Right atrium auricular region (tissue), 2 donors: ENCODE measurements around the gene DENND1B. TPM values are rescaled to one million over a fixed set of nuclear protein-coding genes. Genes with fewer than 3 reads are reported as not detected.

ENCODE experiments used
- DNase-seq: peaks from one replicate; pipeline ENCODE4 v3.0.0-alpha.2; 2019; ENCODE audit warnings: low spot score
- H3K27ac ChIP-seq, 2 donors: fragments of 200-600 bp; sonication (generic); 1 replicate in 1 of 2; 2 replicates in 1 of 2; pipeline ENCODE4 v1.5.1; 2016 to 2019
- H3K27me3 ChIP-seq, 2 donors: fragments of 200-600 bp; sonication (generic); one replicate each; pipeline versions ENCODE4 v1.5.1 to v1.6.0; 2017 to 2019
- H3K36me3 ChIP-seq: fragments of 200-600 bp; sonication (generic); one replicate; pipeline ENCODE4 v1.5.1; 2016
- H3K4me1 ChIP-seq, 2 donors: fragments of 200-600 bp; sonication (generic); one replicate each; pipeline versions ENCODE4 v1.5.1 to v1.6.0; 2017 to 2019
- H3K4me3 ChIP-seq, 2 donors: fragments of 200-600 bp; sonication (generic); 1 replicate in 1 of 2; 2 replicates in 1 of 2; pipeline ENCODE4 v1.5.1; 2017 to 2019; ENCODE audit warnings: mild to moderate bottlenecking in 1 of 2, moderate library complexity in 1 of 2
- H3K9me3 ChIP-seq, 2 donors: fragments of 200-600 bp; sonication (generic); one replicate each; pipeline ENCODE4 v1.5.1; 2019
- total RNA-seq, 2 donors: library from RNA; depleted of rRNA; stranded (reverse); fragments of >200 nt; gene quantifications; one replicate each; pipeline ENCODE4 v1.1.0, GENCODE V29; 2016
- TF ChIP-seq, protein P1 (sequence below), 2 donors: fragments of 200-600 bp; sonication (generic); IDR thresholded peaks; one replicate each; pipeline ENCODE4 v1.5.1; 2019; ENCODE audit warnings: antibody characterized with exemption in 2 of 2

DENND1B gene
- total RNA-seq, 2 donors from 2014 or later = 11.8 to 16.0 TPM

DNA sequence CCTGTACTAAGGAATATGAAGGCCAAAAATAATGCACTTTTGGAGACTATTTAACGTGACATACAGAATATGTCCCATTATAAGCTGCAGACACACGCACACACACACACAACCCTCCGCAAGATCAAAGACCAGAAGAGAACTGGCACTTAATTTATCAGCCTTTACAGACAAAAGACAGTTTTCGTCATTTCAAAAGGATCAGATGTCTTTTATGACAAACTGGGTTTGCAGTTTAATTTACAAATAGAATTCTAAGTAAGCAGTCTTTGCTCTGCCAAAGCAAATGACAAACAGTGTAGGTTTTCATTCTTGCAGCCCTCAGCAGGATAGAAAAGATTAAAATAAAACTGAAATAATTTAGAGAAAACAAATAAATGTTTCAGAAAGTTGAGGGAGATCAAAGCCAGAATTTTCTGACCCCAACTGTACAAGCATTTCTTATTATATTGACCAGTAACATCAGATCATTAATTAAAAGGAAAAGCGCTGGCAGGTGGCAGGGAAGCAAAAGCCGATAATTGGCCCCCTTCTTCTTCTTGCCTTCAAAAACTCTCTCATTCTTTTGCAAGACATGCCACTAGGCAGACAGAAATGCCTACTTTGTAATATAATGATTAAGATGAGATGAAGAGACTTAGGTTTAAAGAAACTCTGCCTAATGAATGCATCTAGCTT lies 169.0 kb downstream of the DENND1B start:
- TF ChIP-seq, protein P1, sequence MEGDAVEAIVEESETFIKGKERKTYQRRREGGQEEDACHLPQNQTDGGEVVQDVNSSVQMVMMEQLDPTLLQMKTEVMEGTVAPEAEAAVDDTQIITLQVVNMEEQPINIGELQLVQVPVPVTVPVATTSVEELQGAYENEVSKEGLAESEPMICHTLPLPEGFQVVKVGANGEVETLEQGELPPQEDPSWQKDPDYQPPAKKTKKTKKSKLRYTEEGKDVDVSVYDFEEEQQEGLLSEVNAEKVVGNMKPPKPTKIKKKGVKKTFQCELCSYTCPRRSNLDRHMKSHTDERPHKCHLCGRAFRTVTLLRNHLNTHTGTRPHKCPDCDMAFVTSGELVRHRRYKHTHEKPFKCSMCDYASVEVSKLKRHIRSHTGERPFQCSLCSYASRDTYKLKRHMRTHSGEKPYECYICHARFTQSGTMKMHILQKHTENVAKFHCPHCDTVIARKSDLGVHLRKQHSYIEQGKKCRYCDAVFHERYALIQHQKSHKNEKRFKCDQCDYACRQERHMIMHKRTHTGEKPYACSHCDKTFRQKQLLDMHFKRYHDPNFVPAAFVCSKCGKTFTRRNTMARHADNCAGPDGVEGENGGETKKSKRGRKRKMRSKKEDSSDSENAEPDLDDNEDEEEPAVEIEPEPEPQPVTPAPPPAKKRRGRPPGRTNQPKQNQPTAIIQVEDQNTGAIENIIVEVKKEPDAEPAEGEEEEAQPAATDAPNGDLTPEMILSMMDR (IDR thresholded peaks at IDR 0.05) = no peak
- Histone ChIP-seq H3K36me3 (no peaks in the 10 kb centered on the region), H3K27ac (no peak overlapping the region), H3K4me3 (no peak overlapping the region), H3K9me3 (no peaks in the 10 kb centered on the region), H3K4me1 (no peaks in the 10 kb centered on the region), H3K27me3 (no peaks in the 10 kb centered on the region)
- DNase-seq = no peak

- no peak for DNase-seq
- H3K27me3 ChIP-seq = no peaks in the 10 kb centered on the region
- H3K36me3 ChIP-seq = no peaks in the 10 kb centered on the region
- TF ChIP-seq, protein P1 (IDR thresholded peaks at IDR 0.05) = no peak
- no peaks in the 10 kb centered on the region for H3K4me1 ChIP-seq
- no peak overlapping the region for H3K27ac ChIP-seq
- no peaks in the 10 kb centered on the region for H3K9me3 ChIP-seq
- H3K4me3 ChIP-seq = no peak overlapping the region
These were observed 171.0 kb downstream of the DENND1B start for GRCh38 chr1:197604302-197604701.

DNA sequence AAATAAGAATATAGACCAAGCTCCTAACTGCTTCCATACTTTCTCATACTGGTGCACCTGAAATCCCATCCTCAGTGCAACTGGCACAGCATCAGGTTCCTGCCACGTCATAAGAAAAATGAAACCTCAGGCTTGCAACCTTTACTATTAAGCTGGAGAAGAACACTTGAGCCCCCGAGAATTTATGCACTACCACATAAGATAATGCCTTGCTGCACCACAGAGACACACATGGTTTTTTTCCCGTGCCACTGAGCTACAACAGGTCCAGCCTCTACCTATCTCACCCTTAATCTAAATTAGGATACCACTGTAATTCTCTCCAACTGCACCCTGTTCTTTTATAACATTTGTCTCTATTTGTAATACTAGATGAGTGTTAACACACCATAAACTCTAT lies 174.5 kb downstream of the DENND1B start:
- Histone ChIP-seq H3K4me1 (no peaks in the 10 kb centered on the region), H3K27me3 (no peaks in the 10 kb centered on the region), H3K27ac (no peak overlapping the region), H3K4me3 (no peak overlapping the region), H3K9me3 (no peaks in the 10 kb centered on the region), H3K36me3 (no peaks in the 10 kb centered on the region)
- TF ChIP-seq, protein P1 (IDR thresholded peaks at IDR 0.05) = no peak
- no peak for DNase-seq

- Histone ChIP-seq H3K4me3 (no peak overlapping the region), H3K27ac (no peak overlapping the region), H3K9me3 (no peaks in the 10 kb centered on the region), H3K27me3 (no peaks in the 10 kb centered on the region), H3K4me1 (no peaks in the 10 kb centered on the region), H3K36me3 (no peaks in the 10 kb centered on the region)
- TF ChIP-seq, protein P1 (IDR thresholded peaks at IDR 0.05) = no peak
- DNase-seq = no peak
These were observed 175.5 kb downstream of the DENND1B start for GRCh38 chr1:197599789-197600188.

DNA sequence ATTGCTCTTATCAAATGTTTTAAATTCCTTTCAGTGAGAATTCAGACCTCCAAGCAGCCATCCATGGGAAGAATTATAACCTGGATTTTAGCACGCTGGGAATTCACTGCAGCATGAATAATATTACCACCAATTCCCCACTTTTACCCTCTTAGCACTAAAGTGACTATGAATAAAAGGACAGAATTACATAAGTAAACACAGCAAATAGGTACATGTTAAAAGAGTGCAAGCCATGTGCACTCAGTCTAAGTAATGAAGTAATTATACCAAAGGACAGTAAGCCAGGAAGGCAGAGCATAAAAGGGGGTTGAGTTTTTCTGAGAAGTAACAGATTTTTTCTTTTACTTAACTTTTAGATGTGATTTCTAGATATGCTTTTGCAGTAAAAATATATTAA lies 176.3 kb downstream of the DENND1B start:
- Histone ChIP-seq H3K27me3 (no peaks in the 10 kb centered on the region), H3K27ac (no peak overlapping the region), H3K4me3 (no peak overlapping the region), H3K4me1 (no peaks in the 10 kb centered on the region), H3K9me3 (no peaks in the 10 kb centered on the region), H3K36me3 (no peaks in the 10 kb centered on the region)
- no peak for DNase-seq
- TF ChIP-seq, protein P1 (IDR thresholded peaks at IDR 0.05) = no peak
